ENCODE data around the gene OPA3. TPM values are rescaled to one million over a fixed set of nuclear protein-coding genes. Genes with fewer than 3 reads are reported as not detected.

OPA3 gene
- 6.2 and 8.3 TPM in 2 replicates for total RNA-seq

DNA sequence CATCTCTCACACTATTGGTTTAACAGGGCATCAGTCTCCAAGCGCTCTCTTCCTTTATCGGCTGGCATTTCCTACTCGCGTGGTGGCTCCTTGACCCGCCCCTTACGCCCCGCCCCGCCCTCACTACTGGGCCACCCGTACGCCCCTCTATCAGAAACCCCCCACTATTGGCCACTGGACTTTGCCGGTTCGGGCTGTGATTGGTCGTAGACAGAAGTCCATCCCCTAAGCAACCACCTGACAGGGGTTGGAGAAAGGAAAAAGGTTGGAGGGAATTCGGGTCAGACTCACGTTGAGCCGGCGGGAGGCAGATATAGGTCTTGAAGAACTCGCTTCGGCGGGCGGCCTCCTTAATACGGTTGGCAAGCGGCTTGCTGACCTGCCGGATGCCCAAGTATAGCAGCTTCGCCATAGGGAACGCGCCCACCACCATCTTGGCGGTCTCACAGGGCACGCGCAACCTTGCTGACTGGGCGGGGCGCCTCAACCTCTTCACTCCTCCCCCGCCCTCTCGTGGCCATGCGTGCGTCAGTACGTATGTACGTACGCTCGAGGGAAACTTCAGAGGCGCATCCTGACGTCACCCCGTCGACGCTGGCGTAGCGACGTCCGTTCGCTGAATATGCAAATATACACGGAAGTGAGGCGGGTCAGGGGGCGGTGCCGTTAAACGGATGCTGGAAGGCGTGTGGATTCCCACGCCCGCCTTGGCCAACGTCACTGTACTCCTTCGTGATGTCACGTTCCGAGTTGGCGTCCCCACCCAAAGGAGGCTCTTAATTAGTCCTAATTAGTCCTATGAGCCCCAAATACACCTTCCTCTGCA is at the start of gene OPA3:
Gene OPA3, minus strand, starts transcription at position 471 of the 826 bp plus-strand sequence. Its CDS starts 38 bp downstream, at position 433.

GRCh38 chr19:45601524-45602374 is 17.1 kb upstream of the OPA3 start, which contains the start of gene GPR4:
GPR4 (minus strand) TSS chr19:45602212; CDS start chr19:45591866, 10,346 bp downstream.

DNA sequence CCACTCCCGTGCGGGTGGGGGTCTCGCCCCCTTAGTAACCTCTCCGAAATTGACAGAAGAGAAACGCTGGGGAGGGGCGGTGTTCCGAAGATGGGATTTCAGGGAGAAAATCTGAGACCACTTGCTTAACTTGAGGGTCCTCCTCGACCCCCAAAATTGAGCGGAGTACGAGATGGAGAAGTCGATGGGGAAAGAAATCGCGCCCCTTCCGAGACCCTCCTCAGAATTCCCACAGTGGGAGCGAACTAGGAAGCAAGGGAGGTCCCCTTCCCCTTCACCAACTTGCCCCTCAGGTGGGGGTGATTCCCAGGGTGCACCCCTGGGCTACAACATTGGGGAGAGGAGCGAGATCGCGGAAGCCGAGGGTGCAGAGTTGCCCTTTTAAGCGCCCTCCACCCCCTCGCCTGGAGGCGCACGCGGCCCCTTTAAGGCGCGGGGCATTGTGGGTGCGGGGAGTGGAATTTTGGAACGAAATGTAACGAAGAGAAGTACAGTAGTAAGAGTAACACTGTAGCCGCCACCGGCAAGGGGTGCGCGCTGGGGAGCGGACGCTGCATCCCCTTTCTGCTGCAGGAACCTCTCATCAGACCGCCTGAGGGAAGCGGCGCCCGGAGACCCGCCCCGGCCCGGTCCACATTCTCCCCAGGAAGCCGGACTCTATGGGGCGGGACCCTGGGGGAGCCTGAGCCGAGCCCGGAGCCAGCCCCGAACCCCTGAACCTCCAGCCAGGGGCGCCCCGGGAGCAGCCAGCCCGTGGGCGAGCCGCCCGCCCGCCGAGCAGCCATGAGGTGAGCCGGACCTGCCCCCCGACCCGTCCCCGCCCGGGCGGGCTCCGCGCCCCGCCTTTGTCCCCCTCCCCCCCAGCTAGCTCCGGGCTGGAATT is 77.4 kb downstream of the OPA3 start, which contains the start of gene VASP:
Gene VASP, plus strand, starts transcription at position 491 of the 883 bp plus-strand sequence. Its CDS starts 293 bp downstream, at position 784.

DNA sequence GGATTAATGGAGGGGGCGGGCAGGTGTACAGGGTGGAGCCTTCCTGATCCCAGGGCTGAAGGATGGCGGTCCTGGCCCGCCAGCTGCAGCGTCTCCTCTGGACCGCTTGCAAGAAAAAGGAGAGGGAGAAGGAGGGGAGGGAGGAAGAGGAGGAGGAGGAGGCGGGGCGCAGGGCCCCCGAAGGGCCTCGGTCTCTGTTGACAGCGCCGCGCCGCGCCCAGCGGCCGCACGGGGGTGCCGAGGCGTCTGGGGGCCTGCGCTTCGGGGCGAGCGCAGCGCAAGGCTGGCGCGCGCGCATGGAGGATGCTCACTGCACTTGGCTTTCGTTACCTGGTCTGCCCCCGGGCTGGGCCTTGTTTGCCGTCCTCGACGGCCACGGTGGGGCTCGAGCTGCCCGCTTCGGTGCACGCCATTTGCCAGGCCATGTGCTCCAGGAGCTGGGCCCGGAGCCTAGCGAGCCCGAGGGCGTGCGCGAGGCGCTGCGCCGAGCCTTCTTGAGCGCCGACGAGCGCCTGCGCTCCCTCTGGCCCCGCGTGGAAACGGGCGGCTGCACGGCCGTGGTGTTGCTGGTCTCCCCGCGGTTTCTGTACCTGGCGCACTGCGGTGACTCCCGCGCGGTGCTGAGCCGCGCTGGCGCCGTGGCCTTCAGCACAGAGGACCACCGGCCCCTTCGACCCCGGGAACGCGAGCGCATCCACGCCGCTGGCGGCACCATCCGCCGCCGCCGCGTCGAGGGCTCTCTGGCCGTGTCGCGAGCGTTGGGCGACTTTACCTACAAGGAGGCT is 86.0 kb downstream of the OPA3 start, which contains the start of gene PPM1N:
Gene PPM1N, plus strand, starts transcription at position 33 of the 785 bp plus-strand sequence. Its CDS starts 30 bp downstream, at position 63.

Other genes with a start within 250 kb of the OPA3 start
- 60.3 and 96.0 TPM in 2 replicates for gene KLC3, start 244.1 kb downstream of the OPA3 start, total RNA-seq
- 7.2 and 10.0 TPM in 2 replicates for gene ERCC2, start 214.2 kb downstream of the OPA3 start, total RNA-seq
- gene PPP1R13L, start 179.7 kb downstream of the OPA3 start, total RNA-seq, result 20.2 and 91.4 TPM in 2 replicates
- gene POLR1G, start 178.2 kb downstream of the OPA3 start, total RNA-seq, result 25.6 and 35.5 TPM in 2 replicates
- 36.2 and 84.8 TPM in 2 replicates for gene ERCC1, start 160.9 kb downstream of the OPA3 start, total RNA-seq
- gene FOSB, start 116.8 kb downstream of the OPA3 start, total RNA-seq, result 4.4 and 15.4 TPM in 2 replicates
- 3.4 and 3.8 TPM in 2 replicates for gene RTN2, start 87.8 kb downstream of the OPA3 start, total RNA-seq
- gene PPM1N, start 86.4 kb downstream of the OPA3 start, total RNA-seq, result 1.1 and 1.4 TPM in 2 replicates
- 80.8 and 90.2 TPM in 2 replicates for gene VASP, start 77.3 kb downstream of the OPA3 start, total RNA-seq
- gene GPR4, start 17.4 kb upstream of the OPA3 start, total RNA-seq, result not detected in 2 replicates
- 98.0 and 186 TPM in 2 replicates for gene EML2, start 54.6 kb upstream of the OPA3 start, total RNA-seq
- gene GIPR, start 83.4 kb upstream of the OPA3 start, total RNA-seq, result 0.93 and 1.0 TPM in 2 replicates
- 164 and 255 TPM in 2 replicates for gene SNRPD2, start 107.2 kb upstream of the OPA3 start, total RNA-seq
- gene QPCTL, start 107.9 kb upstream of the OPA3 start, total RNA-seq, result 7.8 and 20.2 TPM in 2 replicates
- 8.0 and 8.2 TPM in 2 replicates for gene FBXO46, start 146.1 kb upstream of the OPA3 start, total RNA-seq
- gene MEIOSIN, start 148.6 kb upstream of the OPA3 start, total RNA-seq, result not detected in 2 replicates
- 2.7 and 6.3 TPM in 2 replicates for gene SIX5, start 184.4 kb upstream of the OPA3 start, total RNA-seq
- gene DMPK, start 197.7 kb upstream of the OPA3 start, total RNA-seq, result 4.1 and 23.6 TPM in 2 replicates
- 32.1 and 32.5 TPM in 2 replicates for gene DMWD, start 208.0 kb upstream of the OPA3 start, total RNA-seq
- gene RSPH6A, start 230.5 kb upstream of the OPA3 start, total RNA-seq, result under 0.01 and 0.07 TPM in 2 replicates

Data from nasal cavity respiratory epithelium epithelial cell of viscerocranial mucosa (primary cell).